Keratinocyte (primary cell): Measurements from ENCODE around the gene PGAM4. TPM values are rescaled to one million over a fixed set of nuclear protein-coding genes. Genes with fewer than 3 reads are reported as not detected.
"Not testable (repeated sequence)": the region's sequence is repeated elsewhere in the genome, so short reads cannot be mapped to it uniquely, and the experiment has no call there.

ENCODE experiments used
- DNase-seq: peaks from one replicate; pipeline ENCODE4 v3.0.0-alpha.2; 2011; ENCODE audit warnings: low read depth, missing footprints, low spot score
- FAIRE-seq: peaks from 2 replicates; lab custom pipeline; 2011; peaks lifted over from hg19 to GRCh38; lab: Jason Lieb, UNC
- H2AFZ ChIP-seq: 2 replicates; pipeline ENCODE4 v1.6.0; 2012; ENCODE audit warnings: low read length, control low read depth, inconsistent platforms; ENCODE audit not compliant: control insufficient read depth
- H3K27ac ChIP-seq: 2 replicates; pipeline ENCODE4 v1.5.1; 2011; ENCODE audit warnings: low read length; ENCODE audit not compliant: control insufficient read depth, insufficient read depth
- H3K27me3 ChIP-seq: 3 replicates; pipeline ENCODE4 v1.6.0; 2011; ENCODE audit warnings: low read length; ENCODE audit not compliant: control insufficient read depth, insufficient read depth; ENCODE audit errors: extremely low read depth
- H3K36me3 ChIP-seq, 2 experiments: 2 replicates in 1 of 2; 3 replicates in 1 of 2; pipeline ENCODE4 v1.5.1; 2011; ENCODE audit warnings: low read length in 2 of 2, mild to moderate bottlenecking in 1 of 2; ENCODE audit not compliant: control insufficient read depth in 2 of 2, insufficient read depth in 2 of 2; ENCODE audit errors: extremely low read depth in 1 of 2
- H3K4me1 ChIP-seq: 3 replicates; pipeline ENCODE4 v1.5.1; 2011; ENCODE audit warnings: low read length; ENCODE audit not compliant: control insufficient read depth, insufficient read depth; ENCODE audit errors: extremely low read depth
- H3K4me2 ChIP-seq: 3 replicates; pipeline ENCODE4 v1.6.0; 2011; ENCODE audit warnings: low read depth, low read length; ENCODE audit not compliant: control insufficient read depth, insufficient read depth; ENCODE audit errors: extremely low read depth
- H3K4me3 ChIP-seq, 3 experiments: fragments of 200-600 bp in 1 of 3; sonication (generic) in 1 of 3; 2 replicates in 2 of 3; 3 replicates in 1 of 3; pipeline ENCODE4 v1.5.1; 2011 to 2016; ENCODE audit warnings: low read length in 3 of 3, mild to moderate bottlenecking in 3 of 3, control low read depth in 2 of 3, inconsistent platforms in 1 of 3, low read depth in 1 of 3, mixed read lengths in 1 of 3, mixed run types in 1 of 3, moderate library complexity in 1 of 3; ENCODE audit not compliant: control insufficient read depth in 2 of 3, insufficient read depth in 2 of 3; ENCODE audit errors: extremely low read depth in 1 of 3
- H3K79me2 ChIP-seq: 2 replicates; pipeline ENCODE4 v1.6.0; 2012; ENCODE audit warnings: low read length; ENCODE audit not compliant: control insufficient read depth, insufficient read depth
- H3K9ac ChIP-seq: 3 replicates; pipeline ENCODE4 v1.6.0; 2011; ENCODE audit warnings: low read length; ENCODE audit not compliant: control insufficient read depth, insufficient read depth; ENCODE audit errors: extremely low read depth
- H3K9me1 ChIP-seq: 3 replicates; pipeline ENCODE4 v1.6.0; 2011; ENCODE audit warnings: low read length; ENCODE audit not compliant: control insufficient read depth, insufficient read depth; ENCODE audit errors: extremely low read depth
- H3K9me3 ChIP-seq: 2 replicates; pipeline ENCODE4 v1.5.1; 2012; ENCODE audit warnings: low read depth, low read length; ENCODE audit not compliant: control insufficient read depth
- H4K20me1 ChIP-seq: 3 replicates; pipeline ENCODE4 v1.6.0; 2011; ENCODE audit warnings: low read length; ENCODE audit not compliant: control insufficient read depth, insufficient read depth; ENCODE audit errors: extremely low read depth
- CTCF ChIP-seq, 3 experiments: IDR thresholded peaks in 1 of 3; conservative IDR thresholded peaks in 1 of 3; optimal IDR thresholded peaks in 1 of 3; 2 replicates in 2 of 3; 3 replicates in 1 of 3; pipeline versions ENCODE3 to v1.5.1; 2011; ENCODE audit warnings: low read length in 3 of 3, mild to moderate bottlenecking in 3 of 3, moderate library complexity in 2 of 3, control low read depth in 1 of 3, inconsistent platforms in 1 of 3; ENCODE audit not compliant: insufficient read depth in 2 of 3; ENCODE audit errors: extremely low read depth in 1 of 3
- EZH2 ChIP-seq: IDR thresholded peaks from one replicate; pipeline ENCODE4 v1.6.1; 2012; ENCODE audit warnings: inconsistent platforms, mild to moderate bottlenecking, low read length, moderate library complexity
- dilution Hi-C: fragments of 300-500 bp; cut with MboI; formaldehyde crosslinking; loops from one replicate; pipeline ENCODE4 v1.7.0; 2020; ENCODE audit warnings: low sequenced_read_pairs; ENCODE audit not compliant: extremely low pct_ligation_motif_present
- polyA plus RNA-seq, 5 experiments: library from polyadenylated mRNA; depleted of rRNA in 3 of 5; stranded (reverse) in 3 of 5; stranded (forward) in 1 of 5; unstranded in 1 of 5; fragments of >200 nt; gene quantifications; 1 replicate in 1 of 5; 2 replicates in 3 of 5; 3 replicates in 1 of 5; pipeline versions ENCODE4 v1.2.1 to v1.2.3, GENCODE V29; 2011 to 2012; ENCODE audit warnings: missing spikeins in 2 of 5, low read depth in 1 of 5, low replicate concordance in 1 of 5

PGAM4 gene
- polyA plus RNA-seq, 1 donor (not counting 4 experiments of a cell fraction or from before 2014, with no cell fraction given) = 0.18 TPM

- no peak overlapping the region for H3K4me2 ChIP-seq
- no peaks in the 10 kb centered on the region for H3K9me3 ChIP-seq
- TF ChIP-seq EZH2 (no peak), CTCF (optimal IDR thresholded peaks at IDR 0.05 in 1 of 3, IDR thresholded peaks at IDR 0.05 in 1 of 3, conservative IDR thresholded peaks at IDR 0.05 in 1 of 3; ENCODE audit: extremely low read depth in 1 of 3, insufficient read depth in 2 of 3, low read length in 3 of 3) (no peak)
- dilution Hi-C loops = no loop called here
- H3K79me2 ChIP-seq = no peaks in the 10 kb centered on the region
- no peak for DNase-seq
- H4K20me1 ChIP-seq = no peaks in the 10 kb centered on the region
- H3K27ac ChIP-seq = no peak overlapping the region
- H3K36me3 ChIP-seq = no peaks in the 10 kb centered on the region
- no peaks in the 10 kb centered on the region for H3K4me1 ChIP-seq
- H3K4me3 ChIP-seq = no peak overlapping the region
- H2AFZ ChIP-seq = no peak overlapping the region
- H3K9me1 ChIP-seq = no peaks in the 10 kb centered on the region
- no peaks in the 10 kb centered on the region for H3K27me3 ChIP-seq
- H3K9ac ChIP-seq = no peak overlapping the region
- FAIRE-seq = no peak
Measured at GRCh38 chrX:77945910-77946545, 23.4 kb downstream of the PGAM4 start.

DNA sequence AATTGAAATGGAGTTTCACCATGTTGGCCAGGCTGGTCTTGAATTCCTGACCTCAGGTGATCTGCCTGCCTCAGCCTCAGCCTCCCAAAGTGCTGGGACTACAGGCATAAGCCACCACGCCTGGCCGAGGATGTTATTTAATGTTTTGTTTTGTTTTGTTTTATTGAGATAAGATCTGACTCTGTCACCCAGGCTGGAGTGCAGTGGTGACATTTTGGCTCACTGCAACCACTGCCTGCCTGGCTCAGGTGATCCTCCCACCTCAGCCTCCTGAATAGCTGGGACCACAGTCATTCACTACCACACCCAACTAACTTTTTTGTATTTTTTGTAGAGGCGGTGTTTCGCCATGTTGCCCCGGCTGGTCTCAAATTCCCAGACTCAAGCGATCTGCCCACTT lies 24.4 kb downstream of the PGAM4 start:
- H3K4me3 ChIP-seq, H3K36me3 ChIP-seq, H3K9me3 ChIP-seq, H3K79me2 ChIP-seq, H3K4me1 ChIP-seq, H3K9ac ChIP-seq, H3K27me3 ChIP-seq, H3K4me2 ChIP-seq, DNase-seq, H2AFZ ChIP-seq, H3K27ac ChIP-seq, dilution Hi-C loops, H3K9me1 ChIP-seq, FAIRE-seq, H4K20me1 ChIP-seq: not testable (repeated sequence)
